Endothelial cell of umbilical vein (primary cell): ENCODE results near the gene TMEM273.
"Not testable (repeated sequence)": the region's sequence is repeated elsewhere in the genome, so short reads cannot be mapped to it uniquely, and the experiment has no call there.

ENCODE experiments used
- CTCF ChIP-seq, 2 donors: IDR thresholded peaks; 1 replicate in 1 of 2; 2 replicates in 1 of 2; pipeline ENCODE4 v1.5.1; 2011; ENCODE audit warnings: low read length in 2 of 2, mild to moderate bottlenecking in 2 of 2, moderate library complexity in 2 of 2, control low read depth in 1 of 2, inconsistent platforms in 1 of 2, low read depth in 1 of 2; ENCODE audit not compliant: insufficient read depth in 1 of 2; ENCODE audit errors: extremely low read depth in 1 of 2
- EZH2 ChIP-seq: IDR thresholded peaks from 2 replicates; pipeline ENCODE4 v1.6.1; 2012; ENCODE audit warnings: borderline replicate concordance, low read depth, mild to moderate bottlenecking, moderate library complexity, low read length, inconsistent platforms; ENCODE audit not compliant: severe bottlenecking
- FOS ChIP-seq: IDR thresholded peaks from 2 replicates; pipeline ENCODE4 v1.6.1; 2011; ENCODE audit warnings: mild to moderate bottlenecking, low read length, moderate library complexity, borderline replicate concordance; ENCODE audit not compliant: insufficient read depth
- GATA2 ChIP-seq: IDR thresholded peaks from 2 replicates; pipeline ENCODE4 v1.7.0; 2011; ENCODE audit warnings: low read depth, mild to moderate bottlenecking, moderate library complexity, mixed read lengths, low read length; ENCODE audit not compliant: insufficient read length, insufficient read depth
- JUN ChIP-seq: IDR thresholded peaks from 2 replicates; pipeline ENCODE4 v1.6.1; 2011; ENCODE audit warnings: borderline replicate concordance, low read depth; ENCODE audit not compliant: insufficient read length, insufficient read depth
- MAX ChIP-seq: IDR thresholded peaks from 2 replicates; pipeline ENCODE4 v1.6.1; 2011; ENCODE audit not compliant: insufficient read depth, insufficient read length
- MYC ChIP-seq: IDR thresholded peaks from one replicate; pipeline ENCODE4 v1.6.1; 2011; ENCODE audit warnings: mild to moderate bottlenecking, low read depth, low read length
- POLR2A ChIP-seq: IDR thresholded peaks from 2 replicates; pipeline ENCODE4 v1.6.1; 2012; ENCODE audit warnings: low read depth, mild to moderate bottlenecking, control low read depth, low read length
- POLR2AphosphoS5 ChIP-seq: IDR thresholded peaks from 2 replicates; pipeline ENCODE4 v1.6.1; 2012; ENCODE audit warnings: low read depth, mild to moderate bottlenecking, control low read depth, low read length, moderate library complexity; ENCODE audit not compliant: insufficient read depth

GRCh38 chr10:49195864-49196263, 7.7 kb upstream of the TMEM273 start:
- TF ChIP-seq CTCF (IDR thresholded peaks at IDR 0.05; ENCODE audit: extremely low read depth in 1 of 2, insufficient read depth in 1 of 2, low read depth in 1 of 2, low read length in 2 of 2); POLR2A; POLR2AphosphoS5; FOS; MAX; JUN; EZH2; MYC; GATA2: not testable (repeated sequence)
